Liver (tissue), 9 donors: ENCODE data around the gene PPP1R14D. TPM values are rescaled to one million over a fixed set of nuclear protein-coding genes. Genes with fewer than 3 reads are reported as not detected.

Experiments
- DNase-seq: peaks from one replicate; pipeline ENCODE4 v3.0.0-alpha.2; 2017; ENCODE audit warnings: low spot score
- H3K27ac ChIP-seq, 2 donors: one replicate each; pipeline ENCODE4 v1.7.0; 2013; ENCODE audit warnings: inconsistent platforms in 2 of 2, low read length in 2 of 2, control low read depth in 1 of 2, low read depth in 1 of 2, mild to moderate bottlenecking in 1 of 2
- H3K27me3 ChIP-seq, 4 donors: one replicate each; pipeline versions ENCODE4 v1.6.1 to v1.7.0; 2013; ENCODE audit warnings: low read length in 3 of 4, inconsistent platforms in 1 of 4, mild to moderate bottlenecking in 1 of 4, moderate library complexity in 1 of 4; ENCODE audit not compliant: control insufficient read depth in 4 of 4, insufficient read depth in 4 of 4
- H3K36me3 ChIP-seq, 4 donors: one replicate each; pipeline versions ENCODE4 v1.6.1 to v1.7.0; 2013; ENCODE audit warnings: low read length in 3 of 4, mild to moderate bottlenecking in 3 of 4, low read depth in 1 of 4, moderate library complexity in 1 of 4; ENCODE audit not compliant: control insufficient read depth in 4 of 4, insufficient read depth in 3 of 4
- H3K4me1 ChIP-seq, 4 donors: one replicate each; pipeline versions ENCODE4 v1.6.1 to v1.7.0; 2013; ENCODE audit warnings: low read length in 3 of 4, mild to moderate bottlenecking in 3 of 4, moderate library complexity in 1 of 4; ENCODE audit not compliant: control insufficient read depth in 4 of 4, insufficient read depth in 4 of 4
- H3K4me3 ChIP-seq, 3 donors: one replicate each; pipeline versions ENCODE4 v1.6.1 to v1.7.0; 2013; ENCODE audit warnings: low read length in 3 of 3, control low read depth in 1 of 3, low read depth in 1 of 3, mild to moderate bottlenecking in 1 of 3
- H3K9ac ChIP-seq, 2 donors: one replicate each; pipeline ENCODE4 v1.7.0; 2013; ENCODE audit warnings: low read length in 2 of 2, mild to moderate bottlenecking in 2 of 2, moderate library complexity in 2 of 2, control low read depth in 1 of 2, low read depth in 1 of 2
- H3K9me3 ChIP-seq, 4 donors: one replicate each; pipeline versions ENCODE4 v1.6.1 to v1.7.0; 2013; ENCODE audit warnings: low read length in 3 of 4; ENCODE audit not compliant: control insufficient read depth in 4 of 4
- EGR1 ChIP-seq, 2 donors: IDR thresholded peaks; 2 replicates each; pipeline ENCODE4 v1.6.1; 2016 to 2018; ENCODE audit warnings: antibody characterized with exemption in 2 of 2, low read depth in 2 of 2
- FOXA1 ChIP-seq: IDR thresholded peaks from 2 replicates; pipeline ENCODE4 v1.6.1; 2016; ENCODE audit warnings: antibody characterized with exemption
- FOXA2 ChIP-seq: IDR thresholded peaks from 2 replicates; pipeline ENCODE4 v1.6.1; 2016; ENCODE audit warnings: antibody characterized with exemption
- GABPA ChIP-seq, 2 donors: IDR thresholded peaks in 1 of 2; conservative IDR thresholded peaks in 1 of 2; 2 replicates each; pipeline ENCODE4 v1.6.1; 2016; ENCODE audit warnings: antibody characterized with exemption in 2 of 2, mild to moderate bottlenecking in 1 of 2, moderate library complexity in 1 of 2
- HNF4A ChIP-seq, 2 donors: conservative IDR thresholded peaks; 2 replicates each; pipeline ENCODE4 v1.6.1; 2016; ENCODE audit warnings: antibody characterized with exemption in 2 of 2, mild to moderate bottlenecking in 2 of 2
- HNF4G ChIP-seq: IDR thresholded peaks from 2 replicates; pipeline ENCODE4 v1.6.1; 2016; ENCODE audit warnings: antibody characterized with exemption
- JUND ChIP-seq, 2 donors: IDR thresholded peaks; 2 replicates each; pipeline ENCODE4 v1.6.1; 2016; ENCODE audit warnings: antibody characterized with exemption in 2 of 2
- NR2F2 ChIP-seq: IDR thresholded peaks from 2 replicates; pipeline ENCODE4 v1.6.1; 2016; ENCODE audit warnings: antibody characterized with exemption
- RAD21 ChIP-seq, 2 donors: IDR thresholded peaks; 2 replicates each; pipeline ENCODE4 v1.6.1; 2016; ENCODE audit warnings: antibody characterized with exemption in 2 of 2, mild to moderate bottlenecking in 2 of 2
- RXRA ChIP-seq, 2 donors: IDR thresholded peaks; 2 replicates each; pipeline ENCODE4 v1.6.1; 2017 to 2018; ENCODE audit warnings: antibody characterized with exemption in 2 of 2, mild to moderate bottlenecking in 1 of 2
- SP1 ChIP-seq: IDR thresholded peaks from 2 replicates; pipeline ENCODE4 v1.6.1; 2018; ENCODE audit warnings: antibody characterized with exemption, mild to moderate bottlenecking
- TAF1 ChIP-seq: conservative IDR thresholded peaks from 2 replicates; pipeline ENCODE4 v1.6.1; 2016; ENCODE audit warnings: antibody characterized with exemption, mild to moderate bottlenecking
- YY1 ChIP-seq: IDR thresholded peaks from 2 replicates; pipeline ENCODE4 v1.6.1; 2016; ENCODE audit warnings: antibody characterized with exemption, mild to moderate bottlenecking
- WGBS: extraction: QIAGEN DNeasy Blood & Tissue Kit; methylation state at CpG from one replicate; pipeline ENCODE4 v1.1.7; 2013; 5-methylcytosine and 5-hydroxymethylcytosine counted together
- polyA plus RNA-seq, 2 donors: library from polyadenylated mRNA; stranded (reverse) in 1 of 2; unstranded in 1 of 2; fragments of 200-250 nt in 1 of 2; fragments of >200 nt in 1 of 2; fragmentation: Nextera tagmentation in 1 of 2; extraction: Ambion mirVana in 1 of 2; gene quantifications; one replicate each; pipeline versions ENCODE4 v1.2.1 to v1.2.3, GENCODE V29; 2013 to 2015
- total RNA-seq, 2 donors: library from RNA; depleted of rRNA; stranded (reverse); fragments of >200 nt; gene quantifications; one replicate each; pipeline ENCODE4 v1.2.3, GENCODE V29; 2014
- TF ChIP-seq, protein P1 (sequence below): fragments of 150-350 bp; IDR thresholded peaks from 2 replicates; pipeline ENCODE4 v1.5.1; 2017; ENCODE audit warnings: improper control_type of control experiment, low read depth, low read length; ENCODE audit not compliant: missing input control
- TF ChIP-seq, protein P2 (sequence below): IDR thresholded peaks from 2 replicates; pipeline ENCODE4 v1.6.1; 2016; ENCODE audit warnings: antibody characterized with exemption
- TF ChIP-seq, protein P3 (sequence below): IDR thresholded peaks from 2 replicates; pipeline ENCODE4 v1.6.1; 2016; ENCODE audit warnings: antibody characterized with exemption, mild to moderate bottlenecking
- TF ChIP-seq, protein P4 (sequence below): IDR thresholded peaks from 2 replicates; pipeline ENCODE4 v1.6.1; 2016; ENCODE audit warnings: antibody characterized with exemption
- TF ChIP-seq, protein P5 (sequence below): IDR thresholded peaks from 2 replicates; pipeline ENCODE4 v1.6.1; 2016; ENCODE audit warnings: antibody characterized with exemption
- donor health status: healthy.
- donor health status: healthy.
- donor health status: healthy.
- donor health status: healthy.
- donor health status: healthy.

Gene PPP1R14D
- total and polyA plus RNA-seq, 4 donors = not detected

DNA sequence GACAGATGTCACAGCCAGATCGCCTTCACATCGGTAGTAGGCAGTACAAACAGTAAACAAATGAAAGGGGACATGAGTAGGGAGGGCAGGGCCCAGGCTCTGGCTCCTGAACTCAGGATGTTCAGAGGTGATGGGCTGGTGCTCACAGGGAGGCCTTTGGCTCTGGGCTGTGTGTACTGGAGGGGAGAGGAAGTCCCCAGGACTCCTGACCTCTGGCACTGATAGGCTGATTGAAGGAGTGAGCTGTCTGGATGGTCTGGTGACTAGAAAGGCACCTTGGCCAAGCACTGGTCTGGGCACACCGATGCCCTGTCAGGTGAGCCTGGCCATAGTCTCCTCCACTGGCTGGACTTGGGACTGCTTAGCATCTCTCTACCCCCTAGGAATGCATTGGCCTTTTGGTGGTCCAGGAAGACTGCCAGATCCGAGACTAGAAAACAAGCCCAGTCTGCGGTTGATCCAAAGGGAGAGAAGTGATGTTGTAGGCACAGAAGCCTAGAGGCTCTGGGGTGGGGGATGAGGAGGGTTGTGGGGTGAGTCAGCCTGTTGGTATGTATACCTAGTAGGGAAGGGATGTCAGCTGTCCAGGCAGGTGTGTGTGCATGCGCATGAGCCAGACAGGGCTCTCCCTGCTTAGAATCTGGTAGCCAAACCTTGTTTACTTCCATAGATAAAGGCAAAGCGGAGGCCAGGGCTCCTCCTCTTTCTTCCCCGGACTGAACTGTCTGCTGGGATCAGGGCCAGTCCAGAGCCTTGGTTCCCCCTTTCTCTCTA is 17.2 kb upstream of the PPP1R14D start:
- 67% methylated on average over 8 of the region's 8 CpGs for WGBS
- Histone ChIP-seq H3K4me1 (peaks cover 8 to 20% (median 10%) of the 10 kb centered on the region in 4 donors), H3K27me3 (peaks cover 0 to 2% (median 1%) of the 10 kb centered on the region in 4 donors), H3K27ac (no peak overlapping the region), H3K4me3 (no peak overlapping the region), H3K9me3 (no peaks in the 10 kb centered on the region), H3K9ac (no peak overlapping the region), H3K36me3 (no peaks in the 10 kb centered on the region)
- TF ChIP-seq NR2F2 (no peak), YY1 (no peak), HNF4A (conservative IDR thresholded peaks at IDR 0.05) (no peak), SP1 (no peak), FOXA2 (no peak), RAD21 (IDR thresholded peaks at IDR 0.05) (no peak), TAF1 (no peak), FOXA1 (no peak)
- TF ChIP-seq, protein P1, sequence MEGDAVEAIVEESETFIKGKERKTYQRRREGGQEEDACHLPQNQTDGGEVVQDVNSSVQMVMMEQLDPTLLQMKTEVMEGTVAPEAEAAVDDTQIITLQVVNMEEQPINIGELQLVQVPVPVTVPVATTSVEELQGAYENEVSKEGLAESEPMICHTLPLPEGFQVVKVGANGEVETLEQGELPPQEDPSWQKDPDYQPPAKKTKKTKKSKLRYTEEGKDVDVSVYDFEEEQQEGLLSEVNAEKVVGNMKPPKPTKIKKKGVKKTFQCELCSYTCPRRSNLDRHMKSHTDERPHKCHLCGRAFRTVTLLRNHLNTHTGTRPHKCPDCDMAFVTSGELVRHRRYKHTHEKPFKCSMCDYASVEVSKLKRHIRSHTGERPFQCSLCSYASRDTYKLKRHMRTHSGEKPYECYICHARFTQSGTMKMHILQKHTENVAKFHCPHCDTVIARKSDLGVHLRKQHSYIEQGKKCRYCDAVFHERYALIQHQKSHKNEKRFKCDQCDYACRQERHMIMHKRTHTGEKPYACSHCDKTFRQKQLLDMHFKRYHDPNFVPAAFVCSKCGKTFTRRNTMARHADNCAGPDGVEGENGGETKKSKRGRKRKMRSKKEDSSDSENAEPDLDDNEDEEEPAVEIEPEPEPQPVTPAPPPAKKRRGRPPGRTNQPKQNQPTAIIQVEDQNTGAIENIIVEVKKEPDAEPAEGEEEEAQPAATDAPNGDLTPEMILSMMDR = no peak
- TF ChIP-seq, protein P2, sequence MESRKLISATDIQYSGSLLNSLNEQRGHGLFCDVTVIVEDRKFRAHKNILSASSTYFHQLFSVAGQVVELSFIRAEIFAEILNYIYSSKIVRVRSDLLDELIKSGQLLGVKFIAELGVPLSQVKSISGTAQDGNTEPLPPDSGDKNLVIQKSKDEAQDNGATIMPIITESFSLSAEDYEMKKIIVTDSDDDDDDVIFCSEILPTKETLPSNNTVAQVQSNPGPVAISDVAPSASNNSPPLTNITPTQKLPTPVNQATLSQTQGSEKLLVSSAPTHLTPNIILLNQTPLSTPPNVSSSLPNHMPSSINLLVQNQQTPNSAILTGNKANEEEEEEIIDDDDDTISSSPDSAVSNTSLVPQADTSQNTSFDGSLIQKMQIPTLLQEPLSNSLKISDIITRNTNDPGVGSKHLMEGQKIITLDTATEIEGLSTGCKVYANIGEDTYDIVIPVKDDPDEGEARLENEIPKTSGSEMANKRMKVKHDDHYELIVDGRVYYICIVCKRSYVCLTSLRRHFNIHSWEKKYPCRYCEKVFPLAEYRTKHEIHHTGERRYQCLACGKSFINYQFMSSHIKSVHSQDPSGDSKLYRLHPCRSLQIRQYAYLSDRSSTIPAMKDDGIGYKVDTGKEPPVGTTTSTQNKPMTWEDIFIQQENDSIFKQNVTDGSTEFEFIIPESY = no peak
- TF ChIP-seq, protein P3, sequence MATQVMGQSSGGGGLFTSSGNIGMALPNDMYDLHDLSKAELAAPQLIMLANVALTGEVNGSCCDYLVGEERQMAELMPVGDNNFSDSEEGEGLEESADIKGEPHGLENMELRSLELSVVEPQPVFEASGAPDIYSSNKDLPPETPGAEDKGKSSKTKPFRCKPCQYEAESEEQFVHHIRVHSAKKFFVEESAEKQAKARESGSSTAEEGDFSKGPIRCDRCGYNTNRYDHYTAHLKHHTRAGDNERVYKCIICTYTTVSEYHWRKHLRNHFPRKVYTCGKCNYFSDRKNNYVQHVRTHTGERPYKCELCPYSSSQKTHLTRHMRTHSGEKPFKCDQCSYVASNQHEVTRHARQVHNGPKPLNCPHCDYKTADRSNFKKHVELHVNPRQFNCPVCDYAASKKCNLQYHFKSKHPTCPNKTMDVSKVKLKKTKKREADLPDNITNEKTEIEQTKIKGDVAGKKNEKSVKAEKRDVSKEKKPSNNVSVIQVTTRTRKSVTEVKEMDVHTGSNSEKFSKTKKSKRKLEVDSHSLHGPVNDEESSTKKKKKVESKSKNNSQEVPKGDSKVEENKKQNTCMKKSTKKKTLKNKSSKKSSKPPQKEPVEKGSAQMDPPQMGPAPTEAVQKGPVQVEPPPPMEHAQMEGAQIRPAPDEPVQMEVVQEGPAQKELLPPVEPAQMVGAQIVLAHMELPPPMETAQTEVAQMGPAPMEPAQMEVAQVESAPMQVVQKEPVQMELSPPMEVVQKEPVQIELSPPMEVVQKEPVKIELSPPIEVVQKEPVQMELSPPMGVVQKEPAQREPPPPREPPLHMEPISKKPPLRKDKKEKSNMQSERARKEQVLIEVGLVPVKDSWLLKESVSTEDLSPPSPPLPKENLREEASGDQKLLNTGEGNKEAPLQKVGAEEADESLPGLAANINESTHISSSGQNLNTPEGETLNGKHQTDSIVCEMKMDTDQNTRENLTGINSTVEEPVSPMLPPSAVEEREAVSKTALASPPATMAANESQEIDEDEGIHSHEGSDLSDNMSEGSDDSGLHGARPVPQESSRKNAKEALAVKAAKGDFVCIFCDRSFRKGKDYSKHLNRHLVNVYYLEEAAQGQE = no peak
- TF ChIP-seq, protein P4, sequence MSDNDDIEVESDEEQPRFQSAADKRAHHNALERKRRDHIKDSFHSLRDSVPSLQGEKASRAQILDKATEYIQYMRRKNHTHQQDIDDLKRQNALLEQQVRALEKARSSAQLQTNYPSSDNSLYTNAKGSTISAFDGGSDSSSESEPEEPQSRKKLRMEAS = no peak
- DNase-seq = no peak

DNA sequence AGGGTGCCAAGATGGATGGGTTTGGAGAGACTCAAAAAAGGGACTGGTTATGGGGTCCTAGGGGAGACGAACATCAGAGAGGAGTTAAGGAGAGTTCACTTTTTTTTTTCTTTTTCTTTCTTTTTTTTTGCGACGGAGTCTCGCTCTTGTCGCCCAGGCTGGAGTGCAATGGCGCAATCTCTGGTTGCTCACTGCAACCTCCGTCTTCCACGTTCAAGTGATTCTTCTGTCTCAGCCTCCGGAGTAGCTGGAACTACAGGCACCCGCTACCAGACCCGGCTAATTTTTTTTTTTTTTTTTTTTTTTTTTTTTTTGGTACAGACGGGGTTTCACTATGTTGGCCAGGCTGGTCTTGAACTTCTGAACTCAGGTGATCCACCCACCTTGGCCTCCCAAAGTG is 16.5 kb upstream of the PPP1R14D start:
- H3K4me3 ChIP-seq = peak overlapping the region in 2 of 3 donors; percentile 1 to 46
- no peaks in the 10 kb centered on the region for H3K9me3 ChIP-seq
- no peak for TF ChIP-seq RAD21 (IDR thresholded peaks at IDR 0.05)
- TF ChIP-seq HNF4G = no peak
- no peak for TF ChIP-seq HNF4A (conservative IDR thresholded peaks at IDR 0.05)
- TF ChIP-seq, protein P2 = no peak
- TF ChIP-seq, protein P4 = no peak
- no peak for TF ChIP-seq FOXA1
- no peak for TF ChIP-seq YY1
- TF ChIP-seq TAF1 = no peak
- no peak for TF ChIP-seq SP1
- TF ChIP-seq, protein P5, sequence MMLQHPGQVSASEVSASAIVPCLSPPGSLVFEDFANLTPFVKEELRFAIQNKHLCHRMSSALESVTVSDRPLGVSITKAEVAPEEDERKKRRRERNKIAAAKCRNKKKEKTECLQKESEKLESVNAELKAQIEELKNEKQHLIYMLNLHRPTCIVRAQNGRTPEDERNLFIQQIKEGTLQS = no peak
- TF ChIP-seq NR2F2 = no peak
- TF ChIP-seq JUND (IDR thresholded peaks at IDR 0.05) = no peak
- no peak for TF ChIP-seq GABPA (IDR thresholded peaks at IDR 0.05 in 1 of 2, conservative IDR thresholded peaks at IDR 0.05 in 1 of 2)
- no peak for TF ChIP-seq EGR1 (IDR thresholded peaks at IDR 0.05; ENCODE audit: low read depth in 2 of 2)
- no peak for TF ChIP-seq RXRA (IDR thresholded peaks at IDR 0.05)
- H3K27ac ChIP-seq = no peak overlapping the region
- H3K36me3 ChIP-seq = no peaks in the 10 kb centered on the region
- no peak overlapping the region for H3K9ac ChIP-seq
- H3K4me1 ChIP-seq = peaks cover 8 to 20% (median 10%) of the 10 kb centered on the region in 4 donors
- no peak for DNase-seq
- WGBS = 57% methylated on average over 12 of the region's 12 CpGs
- H3K27me3 ChIP-seq = peaks cover 0 to 2% (median 1%) of the 10 kb centered on the region in 4 donors
